ENCODE measurements around the gene ME2.

Gene ME2

DNA sequence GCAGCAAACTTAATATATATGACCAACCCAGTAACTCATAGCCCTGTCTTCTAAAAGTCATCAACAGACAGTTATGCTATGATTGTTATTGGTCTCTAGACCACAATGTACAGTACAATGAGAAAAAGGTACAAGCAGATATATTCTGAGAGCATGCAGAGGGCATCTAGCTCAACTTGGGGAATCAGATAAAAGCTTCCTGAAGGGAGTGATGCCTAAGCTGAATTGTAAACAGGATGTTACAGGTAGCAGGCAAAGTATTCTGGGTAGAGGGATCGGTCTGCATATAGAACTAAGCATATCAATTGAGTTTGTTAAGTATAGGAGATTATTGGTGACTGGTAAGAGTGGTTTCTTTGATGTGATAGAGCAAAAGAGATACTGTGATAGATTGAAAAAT is 30.3 kb downstream of the ME2 start:
- H3K27ac ChIP-seq (ENCODE audit: low read depth, low read length, poor library complexity, severe bottlenecking): no peak overlapping the region
- no peaks in the 10 kb centered on the region for H3K4me1 ChIP-seq (ENCODE audit: insufficient read depth, low read length, severe bottlenecking)
- no peaks in the 10 kb centered on the region for H3K9me2 ChIP-seq (ENCODE audit: low read depth, low read length)
- TF ChIP-seq EZH2 (IDR thresholded peaks at IDR 0.05; ENCODE audit: borderline replicate concordance, low read length): no peak
- TF ChIP-seq, protein P1, sequence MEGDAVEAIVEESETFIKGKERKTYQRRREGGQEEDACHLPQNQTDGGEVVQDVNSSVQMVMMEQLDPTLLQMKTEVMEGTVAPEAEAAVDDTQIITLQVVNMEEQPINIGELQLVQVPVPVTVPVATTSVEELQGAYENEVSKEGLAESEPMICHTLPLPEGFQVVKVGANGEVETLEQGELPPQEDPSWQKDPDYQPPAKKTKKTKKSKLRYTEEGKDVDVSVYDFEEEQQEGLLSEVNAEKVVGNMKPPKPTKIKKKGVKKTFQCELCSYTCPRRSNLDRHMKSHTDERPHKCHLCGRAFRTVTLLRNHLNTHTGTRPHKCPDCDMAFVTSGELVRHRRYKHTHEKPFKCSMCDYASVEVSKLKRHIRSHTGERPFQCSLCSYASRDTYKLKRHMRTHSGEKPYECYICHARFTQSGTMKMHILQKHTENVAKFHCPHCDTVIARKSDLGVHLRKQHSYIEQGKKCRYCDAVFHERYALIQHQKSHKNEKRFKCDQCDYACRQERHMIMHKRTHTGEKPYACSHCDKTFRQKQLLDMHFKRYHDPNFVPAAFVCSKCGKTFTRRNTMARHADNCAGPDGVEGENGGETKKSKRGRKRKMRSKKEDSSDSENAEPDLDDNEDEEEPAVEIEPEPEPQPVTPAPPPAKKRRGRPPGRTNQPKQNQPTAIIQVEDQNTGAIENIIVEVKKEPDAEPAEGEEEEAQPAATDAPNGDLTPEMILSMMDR (IDR thresholded peaks at IDR 0.05; ENCODE audit: low read length): no peak
- no peaks in the 10 kb centered on the region for H4K20me1 ChIP-seq (ENCODE audit: insufficient read depth, low read length)
- H3F3A ChIP-seq (ENCODE audit: insufficient read depth, low read length): no peaks in the 10 kb centered on the region
- peaks cover 4% of the 10 kb centered on the region; the same call in 1 of the 2 replicates for H3K9me3 ChIP-seq (ENCODE audit: low read length)
- no peak overlapping the region for H3K4me3 ChIP-seq (ENCODE audit: low read depth, low read length, poor library complexity, severe bottlenecking)
- no peaks in the 10 kb centered on the region for H3K27me3 ChIP-seq (ENCODE audit: insufficient read depth, low read length)
- no peak overlapping the region for H3K4me2 ChIP-seq (ENCODE audit: low read length)
- H3K79me2 ChIP-seq (ENCODE audit: insufficient read depth, low read length): peaks cover 4% of the 10 kb centered on the region; the same call in 1 of the 2 replicates
- H2AFZ ChIP-seq (ENCODE audit: low read length): no peak overlapping the region
- H3K36me3 ChIP-seq (ENCODE audit: insufficient read depth, low read length): peaks cover 96% of the 10 kb centered on the region
- H3K9ac ChIP-seq (ENCODE audit: low read length): no peak overlapping the region

DNA sequence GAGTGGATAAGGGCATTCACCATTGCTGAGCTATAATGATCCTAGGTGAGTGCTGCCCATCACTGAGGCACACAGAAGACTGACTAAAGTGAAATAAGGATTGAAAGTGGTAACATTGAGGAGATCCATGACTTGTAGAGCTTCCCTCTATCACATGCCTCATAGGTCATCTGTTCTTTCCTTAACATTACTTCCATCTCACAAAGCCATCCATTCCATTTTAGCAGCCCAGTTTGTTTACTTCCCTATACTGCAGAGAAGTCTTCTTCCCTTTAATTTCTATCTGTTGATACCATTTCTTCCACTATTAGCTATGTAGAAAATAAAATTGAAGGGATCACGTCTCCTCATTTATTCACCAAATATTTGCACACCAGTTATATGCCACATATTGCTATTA is 32.1 kb downstream of the ME2 start:
- H2AFZ ChIP-seq (ENCODE audit: low read length): no peak overlapping the region
- H3K27me3 ChIP-seq (ENCODE audit: insufficient read depth, low read length): no peaks in the 10 kb centered on the region
- H3K9me3 ChIP-seq (ENCODE audit: low read length): peaks cover 4% of the 10 kb centered on the region; the same call in 1 of the 2 replicates
- H3K9me2 ChIP-seq (ENCODE audit: low read depth, low read length): no peaks in the 10 kb centered on the region
- peaks cover 91% of the 10 kb centered on the region for H3K36me3 ChIP-seq (ENCODE audit: insufficient read depth, low read length)
- no peaks in the 10 kb centered on the region for H3K4me1 ChIP-seq (ENCODE audit: insufficient read depth, low read length, severe bottlenecking)
- no peaks in the 10 kb centered on the region; the same call in 1 of the 2 replicates for H3F3A ChIP-seq (ENCODE audit: insufficient read depth, low read length)
- H3K9ac ChIP-seq (ENCODE audit: low read length): no peak overlapping the region
- no peaks in the 10 kb centered on the region for H4K20me1 ChIP-seq (ENCODE audit: insufficient read depth, low read length)
- H3K4me3 ChIP-seq (ENCODE audit: low read depth, low read length, poor library complexity, severe bottlenecking): no peak overlapping the region
- TF ChIP-seq, protein P1 (IDR thresholded peaks at IDR 0.05; ENCODE audit: low read length): no peak
- TF ChIP-seq EZH2 (IDR thresholded peaks at IDR 0.05; ENCODE audit: borderline replicate concordance, low read length): no peak
- no peak overlapping the region for H3K27ac ChIP-seq (ENCODE audit: low read depth, low read length, poor library complexity, severe bottlenecking)
- peaks cover 4% of the 10 kb centered on the region; the same call in 1 of the 2 replicates for H3K79me2 ChIP-seq (ENCODE audit: insufficient read depth, low read length)
- no peak overlapping the region for H3K4me2 ChIP-seq (ENCODE audit: low read length)

DNA sequence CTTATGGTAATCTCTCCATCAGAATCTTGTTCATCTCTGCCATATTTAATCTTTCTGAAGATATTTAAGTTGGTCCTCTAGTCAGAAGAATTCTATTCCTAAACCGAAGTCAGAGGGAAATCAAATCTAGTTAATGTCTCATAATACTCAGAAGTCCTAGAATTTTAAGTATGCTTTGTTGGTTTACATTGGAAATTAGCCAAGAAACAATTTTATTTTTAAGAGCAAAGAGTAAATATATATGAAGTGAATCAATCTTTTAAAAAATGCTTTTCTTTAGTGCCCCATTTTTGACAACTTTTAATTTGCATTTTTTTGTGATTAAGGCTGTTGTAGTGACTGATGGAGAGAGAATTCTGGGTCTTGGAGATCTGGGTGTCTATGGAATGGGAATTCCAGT is 38.1 kb downstream of the ME2 start:
- no peak overlapping the region for H3K4me2 ChIP-seq (ENCODE audit: low read length)
- no peaks in the 10 kb centered on the region for H3K9me2 ChIP-seq (ENCODE audit: low read depth, low read length)
- H3K4me3 ChIP-seq (ENCODE audit: low read depth, low read length, poor library complexity, severe bottlenecking): no peak overlapping the region
- no peaks in the 10 kb centered on the region for H4K20me1 ChIP-seq (ENCODE audit: insufficient read depth, low read length)
- H3K36me3 ChIP-seq (ENCODE audit: insufficient read depth, low read length): peaks cover 87% of the 10 kb centered on the region
- H3K4me1 ChIP-seq (ENCODE audit: insufficient read depth, low read length, severe bottlenecking): no peaks in the 10 kb centered on the region
- H3K79me2 ChIP-seq (ENCODE audit: insufficient read depth, low read length): no peaks in the 10 kb centered on the region
- no peak overlapping the region for H2AFZ ChIP-seq (ENCODE audit: low read length)
- no peak for TF ChIP-seq EZH2 (IDR thresholded peaks at IDR 0.05; ENCODE audit: borderline replicate concordance, low read length)
- TF ChIP-seq, protein P1 (IDR thresholded peaks at IDR 0.05; ENCODE audit: low read length): no peak
- no peak overlapping the region for H3K27ac ChIP-seq (ENCODE audit: low read depth, low read length, poor library complexity, severe bottlenecking)
- H3F3A ChIP-seq (ENCODE audit: insufficient read depth, low read length): no peaks in the 10 kb centered on the region; the same call in 1 of the 2 replicates
- H3K27me3 ChIP-seq (ENCODE audit: insufficient read depth, low read length): no peaks in the 10 kb centered on the region
- H3K9me3 ChIP-seq (ENCODE audit: low read length): no peaks in the 10 kb centered on the region
- no peak overlapping the region for H3K9ac ChIP-seq (ENCODE audit: low read length)
